Right atrium auricular region (tissue), 2 donors: ENCODE measurements around the gene ARSB. TPM values are rescaled to one million over a fixed set of nuclear protein-coding genes. Genes with fewer than 3 reads are reported as not detected.
"Not testable (repeated sequence)": the region's sequence is repeated elsewhere in the genome, so short reads cannot be mapped to it uniquely, and the experiment has no call there.

Experiments used
- DNase-seq: peaks from one replicate; pipeline ENCODE4 v3.0.0-alpha.2; 2019; ENCODE audit warnings: low spot score
- H3K27ac ChIP-seq, 2 donors: fragments of 200-600 bp; sonication (generic); 1 replicate in 1 of 2; 2 replicates in 1 of 2; pipeline ENCODE4 v1.5.1; 2016 to 2019
- H3K27me3 ChIP-seq, 2 donors: fragments of 200-600 bp; sonication (generic); one replicate each; pipeline versions ENCODE4 v1.5.1 to v1.6.0; 2017 to 2019
- H3K36me3 ChIP-seq: fragments of 200-600 bp; sonication (generic); one replicate; pipeline ENCODE4 v1.5.1; 2016
- H3K4me1 ChIP-seq, 2 donors: fragments of 200-600 bp; sonication (generic); one replicate each; pipeline versions ENCODE4 v1.5.1 to v1.6.0; 2017 to 2019
- H3K4me3 ChIP-seq, 2 donors: fragments of 200-600 bp; sonication (generic); 1 replicate in 1 of 2; 2 replicates in 1 of 2; pipeline ENCODE4 v1.5.1; 2017 to 2019; ENCODE audit warnings: mild to moderate bottlenecking in 1 of 2, moderate library complexity in 1 of 2
- H3K9me3 ChIP-seq, 2 donors: fragments of 200-600 bp; sonication (generic); one replicate each; pipeline ENCODE4 v1.5.1; 2019
- total RNA-seq, 2 donors: library from RNA; depleted of rRNA; stranded (reverse); fragments of >200 nt; gene quantifications; one replicate each; pipeline ENCODE4 v1.1.0, GENCODE V29; 2016
- TF ChIP-seq, protein P1 (sequence below), 2 donors: fragments of 200-600 bp; sonication (generic); IDR thresholded peaks; one replicate each; pipeline ENCODE4 v1.5.1; 2019; ENCODE audit warnings: antibody characterized with exemption in 2 of 2

ARSB gene
- total RNA-seq, 2 donors from 2014 or later: 11.5 to 16.4 TPM

DNA sequence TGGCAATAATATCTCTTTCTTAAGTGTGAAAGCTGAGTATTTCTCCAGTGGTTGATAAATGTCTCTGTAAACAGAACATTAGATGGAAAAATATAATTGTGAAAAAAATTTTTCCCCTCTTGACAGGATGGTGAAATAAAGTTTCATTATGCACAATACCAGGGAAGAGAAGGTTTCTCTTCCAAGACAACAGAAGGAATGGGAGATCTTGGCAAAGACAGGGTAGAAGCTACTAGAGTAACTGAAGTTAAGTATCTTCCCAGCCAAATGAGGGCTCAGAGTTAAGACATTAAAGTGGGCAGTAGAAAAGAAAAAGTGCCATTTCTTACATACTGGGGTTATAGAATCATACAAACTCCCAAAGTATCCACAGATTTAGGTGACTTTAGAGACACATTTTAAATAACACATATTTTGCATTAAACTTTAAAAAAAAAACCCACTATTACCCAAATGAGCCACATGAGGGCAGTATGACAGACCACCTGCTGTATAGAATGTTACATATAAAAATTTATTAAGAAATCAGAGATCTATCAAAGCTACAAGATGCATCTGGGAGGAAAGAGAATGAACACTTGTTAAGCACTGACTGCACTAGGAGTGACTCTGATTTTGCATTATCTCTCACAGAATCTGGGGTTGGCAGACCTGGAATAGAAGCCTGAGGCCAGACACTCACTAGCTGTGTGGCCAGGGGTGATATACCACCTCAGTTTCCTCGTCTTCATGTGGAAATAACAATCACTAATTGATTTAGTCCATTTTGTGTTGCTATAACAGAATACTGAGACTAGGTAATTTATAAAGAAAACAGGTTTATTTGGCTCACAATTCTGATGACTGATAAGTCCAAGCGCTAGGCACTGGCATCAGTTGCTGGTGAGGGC is 98.5 kb downstream of the ARSB start:
- no peaks in the 10 kb centered on the region for H3K36me3 ChIP-seq
- no peaks in the 10 kb centered on the region for H3K27me3 ChIP-seq
- no peak overlapping the region for H3K4me3 ChIP-seq
- TF ChIP-seq, protein P1, sequence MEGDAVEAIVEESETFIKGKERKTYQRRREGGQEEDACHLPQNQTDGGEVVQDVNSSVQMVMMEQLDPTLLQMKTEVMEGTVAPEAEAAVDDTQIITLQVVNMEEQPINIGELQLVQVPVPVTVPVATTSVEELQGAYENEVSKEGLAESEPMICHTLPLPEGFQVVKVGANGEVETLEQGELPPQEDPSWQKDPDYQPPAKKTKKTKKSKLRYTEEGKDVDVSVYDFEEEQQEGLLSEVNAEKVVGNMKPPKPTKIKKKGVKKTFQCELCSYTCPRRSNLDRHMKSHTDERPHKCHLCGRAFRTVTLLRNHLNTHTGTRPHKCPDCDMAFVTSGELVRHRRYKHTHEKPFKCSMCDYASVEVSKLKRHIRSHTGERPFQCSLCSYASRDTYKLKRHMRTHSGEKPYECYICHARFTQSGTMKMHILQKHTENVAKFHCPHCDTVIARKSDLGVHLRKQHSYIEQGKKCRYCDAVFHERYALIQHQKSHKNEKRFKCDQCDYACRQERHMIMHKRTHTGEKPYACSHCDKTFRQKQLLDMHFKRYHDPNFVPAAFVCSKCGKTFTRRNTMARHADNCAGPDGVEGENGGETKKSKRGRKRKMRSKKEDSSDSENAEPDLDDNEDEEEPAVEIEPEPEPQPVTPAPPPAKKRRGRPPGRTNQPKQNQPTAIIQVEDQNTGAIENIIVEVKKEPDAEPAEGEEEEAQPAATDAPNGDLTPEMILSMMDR (IDR thresholded peaks at IDR 0.05): peak; percentile 26 to 62
- no peaks in the 10 kb centered on the region for H3K4me1 ChIP-seq
- DNase-seq: no peak
- no peak overlapping the region for H3K27ac ChIP-seq
- H3K9me3 ChIP-seq: no peaks in the 10 kb centered on the region

DNA sequence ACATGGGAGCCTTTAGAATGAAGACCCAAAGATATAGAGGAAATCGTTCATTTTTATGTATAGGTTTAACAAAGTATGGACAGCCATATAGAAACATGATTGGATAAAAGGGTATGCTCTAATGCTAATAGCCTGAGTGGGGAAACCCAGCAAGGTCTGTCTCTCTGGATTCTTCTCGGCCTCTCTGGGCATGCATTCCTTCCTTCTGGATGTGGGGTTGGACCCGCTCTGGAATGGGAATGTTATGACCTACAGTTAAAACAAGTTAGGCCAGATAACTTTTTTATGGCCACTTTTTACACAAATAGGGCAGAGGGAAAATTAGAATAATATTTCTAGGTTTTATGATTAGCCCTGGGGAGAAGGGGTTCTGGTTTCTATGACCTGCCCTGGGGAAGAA is 103.2 kb downstream of the ARSB start:
- H3K36me3 ChIP-seq: no peaks in the 10 kb centered on the region
- no peak overlapping the region for H3K4me3 ChIP-seq
- TF ChIP-seq, protein P1 (IDR thresholded peaks at IDR 0.05): no peak
- DNase-seq: no peak
- H3K4me1 ChIP-seq: no peaks in the 10 kb centered on the region
- H3K9me3 ChIP-seq: no peaks in the 10 kb centered on the region
- no peaks in the 10 kb centered on the region for H3K27me3 ChIP-seq
- H3K27ac ChIP-seq: no peak overlapping the region

DNA sequence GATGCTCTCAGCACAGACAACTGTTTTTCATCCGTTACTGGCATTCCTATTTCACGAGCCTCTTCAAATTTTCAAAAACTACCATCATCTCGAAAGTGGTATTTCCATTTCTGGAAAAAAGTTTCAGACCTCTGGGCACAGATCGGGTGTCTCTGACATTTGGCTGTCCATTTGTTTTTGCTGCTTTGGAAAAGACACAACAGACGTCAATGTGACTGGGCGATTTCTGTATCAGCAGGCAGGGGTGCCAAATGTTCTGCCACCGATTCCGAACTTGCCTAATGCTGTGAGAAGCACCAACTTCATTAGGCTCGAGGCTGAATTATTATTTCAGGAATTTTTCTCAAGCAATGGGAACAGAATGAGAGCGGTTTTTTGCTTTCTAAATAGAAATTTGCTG is 105.6 kb downstream of the ARSB start:
- no peak for DNase-seq
- TF ChIP-seq, protein P1 (IDR thresholded peaks at IDR 0.05): no peak
- Histone ChIP-seq H3K4me1 (no peaks in the 10 kb centered on the region), H3K27ac (no peak overlapping the region), H3K9me3 (no peaks in the 10 kb centered on the region), H3K4me3 (no peak overlapping the region), H3K36me3 (no peaks in the 10 kb centered on the region), H3K27me3 (no peaks in the 10 kb centered on the region)

DNA sequence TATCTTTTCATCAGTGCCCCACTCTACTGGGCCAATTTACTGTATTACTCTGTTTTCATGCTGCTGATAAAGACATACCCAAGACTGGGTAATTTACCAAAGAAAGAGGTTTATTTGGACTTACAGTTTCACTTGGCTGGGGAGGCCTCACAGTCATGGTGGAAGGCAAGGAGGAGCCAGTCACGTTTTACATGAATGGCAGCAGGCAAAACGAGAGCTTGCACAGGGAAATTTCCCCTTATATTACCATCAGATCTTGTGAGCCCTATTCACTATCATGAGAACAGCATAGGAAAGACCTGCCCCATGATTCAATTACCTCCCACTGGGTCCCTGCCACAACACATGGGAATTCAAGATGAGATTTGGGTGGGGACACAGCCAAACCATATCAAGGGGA is 119.0 kb downstream of the ARSB start:
- not testable (repeated sequence) for H3K9me3 ChIP-seq, H3K4me3 ChIP-seq, DNase-seq, H3K27me3 ChIP-seq, H3K4me1 ChIP-seq, H3K36me3 ChIP-seq, H3K27ac ChIP-seq

DNA sequence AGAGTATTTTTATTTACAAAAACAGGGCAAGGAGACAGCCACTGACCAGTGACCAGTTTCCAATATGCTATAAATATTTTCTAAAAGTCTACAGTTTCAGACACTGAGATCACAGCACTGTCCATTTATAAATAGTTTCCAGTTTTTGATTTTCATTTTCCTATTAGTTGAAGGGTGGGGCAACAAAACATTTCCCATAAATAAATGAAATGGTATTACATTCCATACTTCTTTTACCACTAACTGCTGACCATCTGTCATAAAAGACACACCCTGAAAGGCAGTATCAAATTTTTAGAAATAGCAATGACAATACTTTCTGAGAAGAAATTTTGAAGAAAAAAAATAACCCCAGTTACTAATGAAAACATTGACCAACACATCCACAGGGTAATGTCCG is 126.7 kb downstream of the ARSB start:
- Histone ChIP-seq H3K4me1 (no peaks in the 10 kb centered on the region), H3K9me3 (peaks cover 0 to 3% of the 10 kb centered on the region in 2 donors), H3K36me3 (no peaks in the 10 kb centered on the region), H3K27me3 (no peaks in the 10 kb centered on the region), H3K27ac (no peak overlapping the region), H3K4me3 (no peak overlapping the region)
- DNase-seq: no peak
- TF ChIP-seq, protein P1 (IDR thresholded peaks at IDR 0.05): no peak

DNA sequence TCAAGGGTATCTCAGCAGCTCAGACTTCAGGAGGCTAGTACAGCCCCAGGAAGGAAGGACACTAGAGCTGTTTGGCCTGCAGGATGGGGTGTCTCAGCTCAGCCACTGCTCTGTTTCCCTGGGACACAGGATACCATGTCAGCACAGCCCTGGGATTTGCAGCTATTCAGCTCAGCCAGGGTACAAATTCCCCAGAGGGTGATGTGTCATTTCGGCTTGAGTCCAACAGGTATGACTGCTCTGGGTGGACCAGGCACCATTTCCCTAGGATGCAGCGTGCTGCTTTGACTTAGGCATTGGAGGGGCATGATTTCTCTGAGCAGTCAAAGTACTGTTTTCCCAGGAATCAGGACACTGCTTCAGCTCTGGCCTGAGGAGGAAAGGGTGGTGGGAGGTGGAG is 130.1 kb downstream of the ARSB start:
- TF ChIP-seq, protein P1 (IDR thresholded peaks at IDR 0.05): no peak
- Histone ChIP-seq H3K4me1 (no peaks in the 10 kb centered on the region), H3K9me3 (no peaks in the 10 kb centered on the region), H3K27ac (no peak overlapping the region), H3K4me3 (no peak overlapping the region), H3K36me3 (no peaks in the 10 kb centered on the region), H3K27me3 (no peaks in the 10 kb centered on the region)
- DNase-seq: no peak

DNA sequence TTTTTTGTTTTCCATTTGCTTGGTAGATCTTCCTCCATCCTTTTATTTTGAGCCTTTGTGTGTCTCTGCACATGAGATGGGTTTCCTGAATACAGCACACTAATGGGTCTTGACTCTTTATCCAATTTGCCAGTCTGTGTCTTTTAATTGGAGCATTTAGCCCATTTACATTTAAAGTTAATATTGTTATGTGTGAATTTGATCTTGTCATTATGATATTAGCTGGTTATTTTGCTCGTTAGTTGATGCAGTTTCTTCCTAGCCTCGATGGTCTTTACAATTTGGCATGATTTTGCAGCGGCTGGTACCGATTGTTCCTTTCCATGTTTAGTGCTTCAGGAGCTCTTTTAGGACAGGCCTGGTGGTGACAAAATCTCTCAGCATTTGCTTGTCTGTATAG is 133.2 kb downstream of the ARSB start:
- H3K27me3 ChIP-seq, H3K9me3 ChIP-seq, H3K27ac ChIP-seq, DNase-seq, H3K36me3 ChIP-seq, H3K4me3 ChIP-seq, H3K4me1 ChIP-seq: not testable (repeated sequence)
